ENCODE measurements around the gene LYRM2.

The LYRM2 gene

GRCh38 chr6:89597372-89597771 lies 41.2 kb downstream of the LYRM2 start:
- in situ Hi-C loops (cut with MboI; ENCODE audit: low sequenced_read_pairs), result no loop called here

- in situ Hi-C loops (cut with MboI; ENCODE audit: low sequenced_read_pairs), result no loop called here
Measured at GRCh38 chr6:89596484-89596883, 42.1 kb downstream of the LYRM2 start.

GRCh38 chr6:89596056-89596455 lies 42.5 kb downstream of the LYRM2 start:
- in situ Hi-C loops (cut with MboI; ENCODE audit: low sequenced_read_pairs), result no loop called here

GRCh38 chr6:89591745-89592144 lies 46.8 kb downstream of the LYRM2 start:
- in situ Hi-C loops (cut with MboI; ENCODE audit: low sequenced_read_pairs), result no loop called here

- in situ Hi-C loops (cut with MboI; ENCODE audit: low sequenced_read_pairs), result no loop called here
Measured at GRCh38 chr6:89590133-89590532, 48.4 kb downstream of the LYRM2 start.

- in situ Hi-C loops (cut with MboI; ENCODE audit: low sequenced_read_pairs), result no loop called here
Measured at GRCh38 chr6:89589297-89590025, 49.1 kb downstream of the LYRM2 start.

GRCh38 chr6:89585154-89585553 lies 53.4 kb downstream of the LYRM2 start:
- in situ Hi-C loops (cut with MboI; ENCODE audit: low sequenced_read_pairs), result no loop called here

GRCh38 chr6:89584539-89584938 lies 54.0 kb downstream of the LYRM2 start:
- in situ Hi-C loops (cut with MboI; ENCODE audit: low sequenced_read_pairs), result no loop called here

GRCh38 chr6:89583559-89583958 lies 55.0 kb downstream of the LYRM2 start:
- in situ Hi-C loops (cut with MboI; ENCODE audit: low sequenced_read_pairs), result no loop called here

- in situ Hi-C loops (cut with MboI; ENCODE audit: low sequenced_read_pairs), result no loop called here
Measured at GRCh38 chr6:89582669-89583325, 55.8 kb downstream of the LYRM2 start.

GRCh38 chr6:89581689-89582088 lies 56.9 kb downstream of the LYRM2 start:
- in situ Hi-C loops (cut with MboI; ENCODE audit: low sequenced_read_pairs), result no loop called here

- in situ Hi-C loops (cut with MboI; ENCODE audit: low sequenced_read_pairs), result no loop called here
Measured at GRCh38 chr6:89580997-89581666, 57.4 kb downstream of the LYRM2 start.

- in situ Hi-C loops (cut with MboI; ENCODE audit: low sequenced_read_pairs), result no loop called here
Measured at GRCh38 chr6:89575562-89575960, 63.0 kb downstream of the LYRM2 start.

- in situ Hi-C loops (cut with MboI; ENCODE audit: low sequenced_read_pairs), result no loop called here
Measured at GRCh38 chr6:89574910-89575561, 63.5 kb downstream of the LYRM2 start.

- in situ Hi-C loops (cut with MboI; ENCODE audit: low sequenced_read_pairs), result no loop called here
Measured at GRCh38 chr6:89567630-89568390, 70.7 kb downstream of the LYRM2 start.

GRCh38 chr6:89566930-89567629 lies 71.5 kb downstream of the LYRM2 start:
- in situ Hi-C loops (cut with MboI; ENCODE audit: low sequenced_read_pairs), result no loop called here

- in situ Hi-C loops (cut with MboI; ENCODE audit: low sequenced_read_pairs), result no loop called here
Measured at GRCh38 chr6:89566008-89566800, 72.3 kb downstream of the LYRM2 start.

GRCh38 chr6:89564752-89565427 lies 73.7 kb downstream of the LYRM2 start:
- in situ Hi-C loops (cut with MboI; ENCODE audit: low sequenced_read_pairs), result no loop called here

- in situ Hi-C loops (cut with MboI; ENCODE audit: low sequenced_read_pairs), result no loop called here
Measured at GRCh38 chr6:89563866-89564265, 74.7 kb downstream of the LYRM2 start.
